K562 (cell line): ENCODE data around the gene GIGYF2. TPM values are rescaled to one million over a fixed set of nuclear protein-coding genes. Genes with fewer than 3 reads are reported as not detected.

Experiments
- polyA plus RNA-seq, 8 experiments: library from polyadenylated mRNA; depleted of rRNA in 4 of 8; stranded (reverse) in 5 of 8; unstranded in 3 of 8; fragments of >200 nt; fragmentation: Nextera tagmentation in 2 of 8; fragmentation: Illumina TruSeq in 1 of 8; extraction: Ambion mirVana in 2 of 8; extraction: Trizol in 1 of 8; gene quantifications; 2 replicates each; pipeline versions ENCODE4 v1.2.1 to v1.2.3, GENCODE V29; 2011 to 2014; ENCODE audit warnings: inconsistent platforms in 1 of 8, missing spikeins in 1 of 8
- total RNA-seq, 7 experiments: library from RNA; depleted of rRNA in 6 of 7; stranded (reverse); fragments of >200 nt in 6 of 7; fragmentation: Illumina TruSeq in 2 of 7; extraction: Trizol in 2 of 7; gene quantifications; 2 replicates each; pipeline versions ENCODE4 v1.2.1 to v1.2.3, GENCODE V29; 2011 to 2021; ENCODE audit warnings: low replicate concordance in 1 of 7
- TF ChIP-seq, protein P1 (sequence below): fragments of 450-650 bp; IDR thresholded peaks from 2 replicates; pipeline ENCODE4 v1.6.1; 2016; ENCODE audit warnings: low read depth
- TF ChIP-seq, protein P2 (sequence below): fragments of 450-650 bp; IDR thresholded peaks from 2 replicates; pipeline ENCODE4 v1.6.1; 2016; ENCODE audit warnings: mild to moderate bottlenecking

The GIGYF2 gene
- total and polyA plus RNA-seq, 9 of the 15 experiments (the other 6 are each of a cell fraction or from before 2014, with no cell fraction given), result 12.7 to 52.7 (median 34.9) TPM

GRCh38 chr2:232877940-232878511 lies 180.9 kb downstream of the GIGYF2 start (continued):
- TF ChIP-seq, protein P1, sequence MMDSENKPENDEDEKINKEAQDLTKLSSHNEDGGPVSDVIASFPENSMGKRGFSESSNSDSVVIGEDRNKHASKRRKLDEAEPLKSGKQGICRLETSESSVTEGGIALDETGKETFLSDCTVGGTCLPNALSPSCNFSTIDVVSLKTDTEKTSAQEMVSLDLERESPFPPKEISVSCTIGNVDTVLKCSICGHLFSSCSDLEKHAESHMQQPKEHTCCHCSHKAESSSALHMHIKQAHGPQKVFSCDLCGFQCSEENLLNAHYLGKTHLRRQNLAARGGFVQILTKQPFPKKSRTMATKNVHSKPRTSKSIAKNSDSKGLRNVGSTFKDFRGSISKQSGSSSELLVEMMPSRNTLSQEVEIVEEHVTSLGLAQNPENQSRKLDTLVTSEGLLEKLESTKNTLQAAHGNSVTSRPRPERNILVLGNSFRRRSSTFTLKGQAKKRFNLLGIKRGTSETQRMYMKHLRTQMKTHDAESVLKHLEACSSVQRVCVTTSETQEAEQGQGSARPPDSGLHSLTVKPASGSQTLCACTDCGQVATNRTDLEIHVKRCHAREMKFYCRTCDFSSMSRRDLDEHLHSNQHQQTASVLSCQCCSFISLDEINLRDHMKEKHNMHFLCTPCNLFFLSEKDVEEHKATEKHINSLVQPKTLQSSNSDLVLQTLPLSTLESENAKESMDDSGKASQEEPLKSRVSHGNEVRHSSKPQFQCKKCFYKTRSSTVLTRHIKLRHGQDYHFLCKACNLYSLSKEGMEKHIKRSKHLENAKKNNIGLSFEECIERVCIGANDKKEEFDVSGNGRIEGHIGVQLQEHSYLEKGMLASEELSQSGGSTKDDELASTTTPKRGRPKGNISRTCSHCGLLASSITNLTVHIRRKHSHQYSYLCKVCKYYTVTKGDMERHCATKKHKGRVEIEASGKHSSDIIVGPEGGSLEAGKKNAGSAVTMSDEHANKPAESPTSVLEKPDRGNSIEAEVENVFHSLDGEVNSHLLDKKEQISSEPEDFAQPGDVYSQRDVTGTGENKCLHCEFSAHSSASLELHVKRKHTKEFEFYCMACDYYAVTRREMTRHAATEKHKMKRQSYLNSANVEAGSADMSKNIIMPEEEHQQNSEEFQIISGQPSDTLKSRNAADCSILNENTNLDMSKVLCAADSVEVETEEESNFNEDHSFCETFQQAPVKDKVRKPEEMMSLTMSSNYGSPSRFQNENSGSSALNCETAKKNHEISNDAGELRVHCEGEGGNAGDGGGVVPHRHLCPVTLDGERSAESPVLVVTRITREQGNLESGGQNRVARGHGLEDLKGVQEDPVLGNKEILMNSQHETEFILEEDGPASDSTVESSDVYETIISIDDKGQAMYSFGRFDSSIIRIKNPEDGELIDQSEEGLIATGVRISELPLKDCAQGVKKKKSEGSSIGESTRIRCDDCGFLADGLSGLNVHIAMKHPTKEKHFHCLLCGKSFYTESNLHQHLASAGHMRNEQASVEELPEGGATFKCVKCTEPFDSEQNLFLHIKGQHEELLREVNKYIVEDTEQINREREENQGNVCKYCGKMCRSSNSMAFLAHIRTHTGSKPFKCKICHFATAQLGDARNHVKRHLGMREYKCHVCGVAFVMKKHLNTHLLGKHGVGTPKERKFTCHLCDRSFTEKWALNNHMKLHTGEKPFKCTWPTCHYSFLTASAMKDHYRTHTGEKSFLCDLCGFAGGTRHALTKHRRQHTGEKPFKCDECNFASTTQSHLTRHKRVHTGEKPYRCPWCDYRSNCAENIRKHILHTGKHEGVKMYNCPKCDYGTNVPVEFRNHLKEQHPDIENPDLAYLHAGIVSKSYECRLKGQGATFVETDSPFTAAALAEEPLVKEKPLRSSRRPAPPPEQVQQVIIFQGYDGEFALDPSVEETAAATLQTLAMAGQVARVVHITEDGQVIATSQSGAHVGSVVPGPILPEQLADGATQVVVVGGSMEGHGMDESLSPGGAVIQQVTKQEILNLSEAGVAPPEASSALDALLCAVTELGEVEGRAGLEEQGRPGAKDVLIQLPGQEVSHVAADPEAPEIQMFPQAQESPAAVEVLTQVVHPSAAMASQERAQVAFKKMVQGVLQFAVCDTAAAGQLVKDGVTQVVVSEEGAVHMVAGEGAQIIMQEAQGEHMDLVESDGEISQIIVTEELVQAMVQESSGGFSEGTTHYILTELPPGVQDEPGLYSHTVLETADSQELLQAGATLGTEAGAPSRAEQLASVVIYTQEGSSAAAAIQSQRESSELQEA, result no peak
- TF ChIP-seq, protein P2, sequence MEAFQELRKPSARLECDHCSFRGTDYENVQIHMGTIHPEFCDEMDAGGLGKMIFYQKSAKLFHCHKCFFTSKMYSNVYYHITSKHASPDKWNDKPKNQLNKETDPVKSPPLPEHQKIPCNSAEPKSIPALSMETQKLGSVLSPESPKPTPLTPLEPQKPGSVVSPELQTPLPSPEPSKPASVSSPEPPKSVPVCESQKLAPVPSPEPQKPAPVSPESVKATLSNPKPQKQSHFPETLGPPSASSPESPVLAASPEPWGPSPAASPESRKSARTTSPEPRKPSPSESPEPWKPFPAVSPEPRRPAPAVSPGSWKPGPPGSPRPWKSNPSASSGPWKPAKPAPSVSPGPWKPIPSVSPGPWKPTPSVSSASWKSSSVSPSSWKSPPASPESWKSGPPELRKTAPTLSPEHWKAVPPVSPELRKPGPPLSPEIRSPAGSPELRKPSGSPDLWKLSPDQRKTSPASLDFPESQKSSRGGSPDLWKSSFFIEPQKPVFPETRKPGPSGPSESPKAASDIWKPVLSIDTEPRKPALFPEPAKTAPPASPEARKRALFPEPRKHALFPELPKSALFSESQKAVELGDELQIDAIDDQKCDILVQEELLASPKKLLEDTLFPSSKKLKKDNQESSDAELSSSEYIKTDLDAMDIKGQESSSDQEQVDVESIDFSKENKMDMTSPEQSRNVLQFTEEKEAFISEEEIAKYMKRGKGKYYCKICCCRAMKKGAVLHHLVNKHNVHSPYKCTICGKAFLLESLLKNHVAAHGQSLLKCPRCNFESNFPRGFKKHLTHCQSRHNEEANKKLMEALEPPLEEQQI, result no peak
